PC-3 (cell line): Measurements from ENCODE around the gene CNTNAP2.

Experiments used
- CTCF ChIP-seq: fragments of 300-600 bp; sonication (generic); conservative IDR thresholded peaks from 2 replicates; pipeline ENCODE4 v1.5.1; 2017; ENCODE audit warnings: antibody characterized with exemption, low read depth, mild to moderate bottlenecking, low read length
- EZH2 ChIP-seq: fragments of 300-600 bp; sonication (generic); IDR thresholded peaks from one replicate; pipeline ENCODE4 v1.6.1; 2017; ENCODE audit warnings: antibody characterized with exemption, mild to moderate bottlenecking, low read length; ENCODE audit not compliant: unreplicated experiment
- EZH2phosphoT487 ChIP-seq: fragments of 300-600 bp; sonication (generic); IDR thresholded peaks from 2 replicates; pipeline ENCODE4 v1.6.1; 2018; ENCODE audit warnings: mild to moderate bottlenecking, antibody characterized with exemption, low read length, borderline replicate concordance

GRCh38 chr7:147659036-147659995, 1542.7 kb downstream of the CNTNAP2 start:
- TF ChIP-seq CTCF (no peak), EZH2phosphoT487 (no peak), EZH2 (no peak)
